Fibroblast of lung (primary cell): ENCODE measurements around the gene ITSN1. TPM values are rescaled to one million over a fixed set of nuclear protein-coding genes. Genes with fewer than 3 reads are reported as not detected.

Source experiments
- DNase-seq, 2 donors: peaks; one replicate each; pipeline versions ENCODE4 v3.0.0 to v3.0.0-alpha.2; 2010; ENCODE audit warnings: low read depth in 2 of 2
- H2AFZ ChIP-seq: 2 replicates; pipeline ENCODE4 v1.5.1; 2012; ENCODE audit warnings: low read length, control low read depth, inconsistent platforms
- H3K27ac ChIP-seq: 2 replicates; pipeline ENCODE4 v1.5.1; 2011; ENCODE audit warnings: low read length, control low read depth; ENCODE audit not compliant: insufficient read depth
- H3K27me3 ChIP-seq: 2 replicates; pipeline ENCODE4 v1.5.1; 2011; ENCODE audit warnings: mild to moderate bottlenecking, low read length; ENCODE audit not compliant: control insufficient read depth, insufficient read depth
- H3K36me3 ChIP-seq: 2 replicates; pipeline ENCODE4 v1.5.1; 2011; ENCODE audit warnings: low read length; ENCODE audit not compliant: control insufficient read depth, insufficient read depth
- H3K4me1 ChIP-seq: 2 replicates; pipeline ENCODE4 v1.5.1; 2011; ENCODE audit warnings: low read length; ENCODE audit not compliant: control insufficient read depth, insufficient read depth; ENCODE audit errors: extremely low read depth
- H3K4me2 ChIP-seq: 2 replicates; pipeline ENCODE4 v1.5.1; 2011; ENCODE audit warnings: low read length, control low read depth; ENCODE audit not compliant: insufficient read depth; ENCODE audit errors: extremely low read depth
- H3K4me3 ChIP-seq, 4 experiments: fragments of 200-600 bp in 1 of 4; sonication (generic) in 1 of 4; replicated peaks in 1 of 4; 2 replicates each; pipeline ENCODE4 v1.5.1; 2011 to 2016; ENCODE audit warnings: low read length in 4 of 4, low read depth in 3 of 4, mild to moderate bottlenecking in 3 of 4, control low read depth in 2 of 4, inconsistent platforms in 1 of 4, mixed read lengths in 1 of 4; ENCODE audit not compliant: insufficient read depth in 1 of 4; ENCODE audit errors: control extremely low read depth in 1 of 4
- H3K79me2 ChIP-seq: 2 replicates; pipeline ENCODE4 v1.5.1; 2012; ENCODE audit warnings: mild to moderate bottlenecking, low read length, inconsistent platforms; ENCODE audit not compliant: control insufficient read depth, insufficient read depth
- H3K9ac ChIP-seq: 2 replicates; pipeline ENCODE4 v1.5.1; 2011; ENCODE audit warnings: mild to moderate bottlenecking, low read length, control low read depth; ENCODE audit not compliant: insufficient read depth
- H3K9me3 ChIP-seq: 2 replicates; pipeline ENCODE4 v1.5.1; 2012; ENCODE audit warnings: low read depth, low read length; ENCODE audit not compliant: control insufficient read depth, insufficient read depth
- H4K20me1 ChIP-seq: 2 replicates; pipeline ENCODE4 v1.5.1; 2011; ENCODE audit warnings: low read length; ENCODE audit not compliant: control insufficient read depth, insufficient read depth; ENCODE audit errors: extremely low read depth
- CTCF ChIP-seq, 2 donors: IDR thresholded peaks in 1 of 2; conservative IDR thresholded peaks in 1 of 2; 1 replicate in 1 of 2; 2 replicates in 1 of 2; pipeline ENCODE4 v1.5.1; 2011 to 2012; ENCODE audit warnings: low read length in 2 of 2, control low read depth in 1 of 2, inconsistent platforms in 1 of 2, low read depth in 1 of 2, mild to moderate bottlenecking in 1 of 2
- EZH2 ChIP-seq: IDR thresholded peaks from 2 replicates; pipeline ENCODE4 v1.5.1; 2012; ENCODE audit warnings: low read length, control low read depth, mild to moderate bottlenecking; ENCODE audit errors: missing control alignments
- polyA plus RNA-seq, 2 donors: library from polyadenylated mRNA; depleted of rRNA in 1 of 2; stranded (reverse) in 1 of 2; unstranded in 1 of 2; fragments of >200 nt; gene quantifications; 2 replicates each; pipeline ENCODE4 v1.2.1, GENCODE V29; 2011 to 2012; ENCODE audit warnings: missing spikeins in 1 of 2
- total RNA-seq: library from RNA; depleted of rRNA; stranded (reverse); fragments of >200 nt; gene quantifications from 2 replicates; pipeline ENCODE4 v1.2.1, GENCODE V29; 2014

The ITSN1 gene
- total and polyA plus RNA-seq, 2 donors (not counting 1 experiment from before 2014, with no cell fraction given): 34.7 to 63.1 TPM

DNA sequence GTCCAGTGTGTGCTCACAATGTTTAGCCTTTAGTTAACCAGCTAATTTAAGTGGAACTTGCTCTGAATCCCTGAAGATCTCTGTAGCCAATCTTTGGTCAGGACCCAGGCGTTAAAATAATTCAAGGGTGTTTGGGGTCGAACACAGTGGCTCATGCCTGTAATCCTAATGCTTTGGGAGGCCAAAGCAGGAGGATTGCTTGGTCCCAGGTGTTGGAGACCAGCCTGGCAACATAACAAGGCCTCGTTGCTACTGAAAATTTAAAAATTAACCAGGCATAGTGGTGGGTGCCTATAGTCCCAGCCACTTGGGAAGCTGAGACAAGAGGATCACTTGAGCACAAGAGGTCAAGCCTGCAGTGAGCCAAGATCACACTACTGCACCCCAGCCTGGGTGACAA, 94.3 kb downstream of the ITSN1 start:
- Histone ChIP-seq H3K4me1 (no peaks in the 10 kb centered on the region), H3K27ac (no peak overlapping the region), H4K20me1 (no peaks in the 10 kb centered on the region), H2AFZ (no peak overlapping the region), H3K9me3 (no peaks in the 10 kb centered on the region), H3K4me3 (no peak overlapping the region), H3K36me3 (no peaks in the 10 kb centered on the region), H3K9ac (no peak overlapping the region), H3K4me2 (no peak overlapping the region), H3K79me2 (no peaks in the 10 kb centered on the region), H3K27me3 (no peaks in the 10 kb centered on the region)
- DNase-seq: no peak
- no peak for TF ChIP-seq EZH2
- no peak for TF ChIP-seq CTCF (conservative IDR thresholded peaks at IDR 0.05 in 1 of 2, IDR thresholded peaks at IDR 0.05 in 1 of 2; ENCODE audit: low read depth in 1 of 2, low read length in 2 of 2)

- peaks cover 1% of the 10 kb centered on the region for H3K36me3 ChIP-seq
- H3K9me3 ChIP-seq: no peaks in the 10 kb centered on the region
- H2AFZ ChIP-seq: no peak overlapping the region
- H3K27ac ChIP-seq: no peak overlapping the region
- no peak overlapping the region for H3K4me3 ChIP-seq
- H3K27me3 ChIP-seq: no peaks in the 10 kb centered on the region
- H3K79me2 ChIP-seq: no peaks in the 10 kb centered on the region
- peak in 1 of 2 donors; percentile 20 for DNase-seq
- no peak for TF ChIP-seq CTCF (conservative IDR thresholded peaks at IDR 0.05 in 1 of 2, IDR thresholded peaks at IDR 0.05 in 1 of 2; ENCODE audit: low read depth in 1 of 2, low read length in 2 of 2)
- H3K4me1 ChIP-seq: no peaks in the 10 kb centered on the region
- H3K9ac ChIP-seq: no peak overlapping the region
- H3K4me2 ChIP-seq: no peak overlapping the region
- no peaks in the 10 kb centered on the region for H4K20me1 ChIP-seq
Observed at GRCh38 chr21:33739701-33740100, 97.4 kb downstream of the ITSN1 start.

- no peaks in the 10 kb centered on the region for H3K27me3 ChIP-seq
- peaks cover 1% of the 10 kb centered on the region for H3K36me3 ChIP-seq
- no peaks in the 10 kb centered on the region for H3K9me3 ChIP-seq
- no peak overlapping the region for H3K27ac ChIP-seq
- no peaks in the 10 kb centered on the region for H4K20me1 ChIP-seq
- H3K4me2 ChIP-seq: no peak overlapping the region
- DNase-seq: no peak
- H3K79me2 ChIP-seq: no peaks in the 10 kb centered on the region
- no peak overlapping the region for H2AFZ ChIP-seq
- H3K9ac ChIP-seq: no peak overlapping the region
- TF ChIP-seq EZH2 (no peak), CTCF (conservative IDR thresholded peaks at IDR 0.05 in 1 of 2, IDR thresholded peaks at IDR 0.05 in 1 of 2; ENCODE audit: low read depth in 1 of 2, low read length in 2 of 2) (no peak)
- H3K4me1 ChIP-seq: no peaks in the 10 kb centered on the region
- no peak overlapping the region for H3K4me3 ChIP-seq
Observed at GRCh38 chr21:33747420-33747819, 105.1 kb downstream of the ITSN1 start.
